CD4-positive, alpha-beta T cell treated with Interleukin-15 for 4 hours (primary cell): Measurements from ENCODE around the gene BFSP1.

ENCODE experiments used
- DNase-seq: peaks from one replicate; pipeline ENCODE4 v3.0.0-alpha.2; 2020; ENCODE audit warnings: low spot score

The BFSP1 gene

GRCh38 chr20:17465236-17465635 lies 65.9 kb downstream of the BFSP1 start:
- no peak for DNase-seq

DNA sequence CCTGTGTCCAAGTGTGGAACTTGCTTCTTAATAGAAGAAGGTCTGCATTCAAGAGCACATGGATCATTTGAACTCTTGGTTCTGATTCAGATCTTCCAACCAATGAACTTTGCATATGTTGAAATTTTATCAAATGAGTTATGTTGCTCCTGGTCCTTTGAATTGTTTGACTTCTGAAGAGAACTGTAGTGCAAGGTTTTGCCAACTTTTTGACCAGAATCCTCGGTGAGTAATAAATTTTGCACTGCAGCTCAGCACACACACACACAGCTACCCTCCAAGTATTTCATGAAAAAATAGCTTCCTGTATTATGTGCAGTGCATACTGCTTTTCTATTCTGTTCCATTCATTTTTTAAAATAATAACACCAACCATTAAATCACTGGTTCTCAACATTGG lies 67.5 kb downstream of the BFSP1 start:
- DNase-seq, result no peak

- no peak for DNase-seq
These were observed 69.2 kb downstream of the BFSP1 start for GRCh38 chr20:17461941-17462340.

DNA sequence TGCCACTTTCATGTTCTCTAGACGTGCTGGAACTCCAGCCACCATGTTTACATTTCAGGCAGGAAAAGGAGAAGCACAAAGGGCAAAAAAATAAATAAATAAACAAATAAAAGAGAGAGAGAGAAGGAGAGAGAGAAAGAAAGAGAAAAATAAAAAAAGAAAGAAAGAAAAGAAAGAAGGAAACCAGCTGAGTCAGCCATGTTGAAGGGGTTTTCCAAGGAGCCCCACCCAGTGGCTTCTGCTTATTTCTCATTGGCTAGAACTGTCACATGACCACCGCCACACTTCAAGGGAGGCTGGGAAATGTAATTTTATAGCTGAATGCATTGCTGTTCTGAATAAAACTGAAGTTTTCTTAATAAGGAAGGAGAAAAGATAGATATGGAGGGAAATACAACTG lies 71.1 kb downstream of the BFSP1 start:
- DNase-seq, result no peak

GRCh38 chr20:17457588-17458190 lies 73.5 kb downstream of the BFSP1 start:
- DNase-seq, result no peak

- no peak for DNase-seq
These were observed 74.1 kb downstream of the BFSP1 start for GRCh38 chr20:17457079-17457478.

GRCh38 chr20:17456279-17456678 lies 74.9 kb downstream of the BFSP1 start:
- DNase-seq, result no peak

GRCh38 chr20:17453592-17453991 lies 77.6 kb downstream of the BFSP1 start:
- no peak for DNase-seq

DNA sequence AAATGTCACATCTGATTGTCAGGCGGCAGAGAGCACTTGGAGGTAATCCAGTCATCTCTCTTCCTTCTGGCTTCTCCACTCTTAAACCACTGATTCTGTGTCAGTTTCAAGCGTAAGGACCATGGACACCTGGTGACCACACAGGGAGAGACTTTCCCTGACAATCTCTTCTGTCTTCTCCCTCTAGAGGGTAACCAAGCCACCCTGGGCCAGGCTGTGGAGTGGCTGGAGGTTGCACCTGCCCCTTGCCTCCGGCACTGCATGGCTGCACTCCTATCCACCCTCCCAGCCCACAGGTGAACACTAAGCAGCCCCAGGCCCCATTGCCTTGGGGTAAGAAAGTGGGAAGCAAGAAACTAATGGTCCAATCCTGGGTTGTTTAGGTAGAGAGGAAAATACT lies 78.7 kb downstream of the BFSP1 start:
- no peak for DNase-seq

DNA sequence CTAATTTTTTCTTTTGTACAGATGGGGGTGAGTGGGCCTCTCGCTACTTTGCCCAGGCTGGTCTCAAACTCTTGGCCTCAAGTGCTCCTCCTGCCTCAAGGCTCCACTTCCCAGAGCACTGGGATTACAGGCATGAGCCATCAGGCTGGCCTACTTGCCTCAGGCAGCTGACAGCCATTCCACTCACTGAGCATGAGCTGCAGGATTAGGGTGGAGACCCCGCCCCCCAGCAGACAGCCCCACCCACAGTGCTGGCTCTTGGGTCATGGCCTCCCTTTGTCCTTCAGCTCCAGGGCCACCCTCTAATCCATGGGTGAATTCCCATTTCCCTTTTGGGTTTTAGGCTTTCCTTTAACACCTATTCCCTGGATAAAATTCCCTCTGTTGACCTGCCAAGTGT lies 82.1 kb downstream of the BFSP1 start:
- no peak for DNase-seq

DNA sequence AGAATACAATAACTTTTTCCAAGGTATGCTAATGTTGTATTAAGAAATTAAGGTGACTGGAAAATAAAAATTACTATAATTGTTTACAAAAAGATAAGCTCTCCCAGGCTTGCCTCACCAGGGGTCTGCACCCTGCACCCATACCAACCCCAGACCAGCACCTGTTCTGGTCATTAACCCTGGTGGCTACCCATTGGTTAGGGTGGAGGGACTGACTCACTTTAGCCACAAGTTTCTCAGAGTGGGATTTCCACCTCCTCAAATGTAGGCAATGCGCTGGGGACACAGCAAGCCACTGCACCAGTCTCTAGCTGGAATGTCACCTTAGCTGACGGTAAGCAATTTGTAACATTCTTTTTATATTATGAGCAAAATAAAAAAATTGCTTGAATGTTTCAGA lies 83.1 kb downstream of the BFSP1 start:
- no peak for DNase-seq

DNA sequence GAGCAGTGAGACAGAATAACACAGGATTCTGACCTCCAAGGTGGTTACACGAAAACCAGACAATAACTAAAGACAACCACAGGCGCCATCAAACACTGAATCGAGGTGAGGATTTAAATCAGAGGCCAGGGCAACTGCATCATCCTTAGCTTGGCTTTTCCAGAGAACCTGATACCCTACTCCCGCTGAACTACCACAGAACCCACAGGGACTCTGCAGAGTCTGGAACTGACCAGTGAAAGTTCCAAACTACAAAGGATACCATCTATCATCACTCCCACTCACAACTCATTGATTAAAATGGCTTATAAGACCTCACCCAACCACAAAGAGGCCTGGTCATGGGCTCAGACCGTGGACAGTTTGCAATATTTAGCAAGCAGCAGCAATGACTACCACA lies 85.0 kb downstream of the BFSP1 start:
- no peak for DNase-seq

DNA sequence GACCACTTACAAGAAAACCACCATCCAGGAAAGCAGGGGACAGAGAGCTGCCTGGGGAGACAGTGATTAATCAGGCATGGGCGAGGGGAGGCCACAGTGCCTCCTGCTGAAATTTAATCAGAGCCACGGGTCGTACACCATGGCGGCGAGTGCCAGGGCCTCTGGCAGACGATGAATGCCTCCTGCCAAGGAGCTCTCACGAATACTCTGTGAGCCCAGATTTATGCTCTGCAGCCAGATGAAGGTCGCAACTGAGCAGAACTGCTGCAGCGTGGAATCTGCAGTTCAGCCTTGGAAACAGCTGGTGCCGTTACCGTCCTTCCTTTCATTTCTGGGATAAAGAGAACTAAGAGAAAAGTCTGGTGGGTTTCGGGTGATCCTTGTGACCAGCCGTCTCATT lies 85.6 kb downstream of the BFSP1 start:
- DNase-seq, result no peak

DNA sequence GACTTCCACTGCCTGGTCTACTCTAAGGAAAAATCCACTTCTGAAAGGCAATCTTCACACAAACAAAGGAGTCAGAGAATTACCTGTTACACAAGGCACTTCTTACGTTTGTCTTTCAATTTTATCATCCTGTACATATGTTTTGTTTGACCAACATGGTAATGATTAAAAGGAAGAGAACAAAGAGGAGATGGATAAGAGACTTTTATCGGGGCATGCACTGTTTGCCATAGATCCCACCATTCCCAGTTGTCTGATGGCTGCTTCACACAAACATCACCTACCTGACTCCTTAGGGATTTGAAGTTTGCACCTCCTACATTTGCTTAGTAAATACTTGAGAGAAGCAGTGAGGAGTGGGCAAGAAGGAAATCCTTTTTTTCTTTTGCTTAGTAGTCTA lies 87.1 kb downstream of the BFSP1 start:
- no peak for DNase-seq
